Natural killer cell (primary cell): ENCODE results near the gene AP2A2. TPM values are rescaled to one million over a fixed set of nuclear protein-coding genes. Genes with fewer than 3 reads are reported as not detected.

Experiments
- ATAC-seq, 3 donors: fragments of 150-1000 bp in 2 of 3; fragments of 200-7000 bp in 1 of 3; cut with Tn5 transposase; 1 replicate in 1 of 3; 2 replicates in 2 of 3; pipeline ENCODE4 v1.10.0; 2021; ENCODE audit warnings: mild to moderate bottlenecking in 2 of 3, moderate library complexity in 2 of 3
- DNase-seq, 2 donors: peaks; one replicate each; pipeline versions ENCODE4 v3.0.0 to v3.0.0-alpha.2; 2013 to 2021; ENCODE audit warnings: mixed read lengths in 1 of 2
- H3K27ac ChIP-seq: one replicate; pipeline ENCODE4 v1.5.1; 2013; ENCODE audit warnings: mild to moderate bottlenecking, low read length
- H3K27me3 ChIP-seq: one replicate; pipeline ENCODE4 v1.6.1; 2013; ENCODE audit warnings: low read length; ENCODE audit not compliant: control insufficient read depth, insufficient read depth
- H3K36me3 ChIP-seq: one replicate; pipeline ENCODE4 v1.6.1; 2013; ENCODE audit warnings: low read length; ENCODE audit not compliant: control insufficient read depth, insufficient read depth
- H3K4me1 ChIP-seq: one replicate; pipeline ENCODE4 v1.6.1; 2013; ENCODE audit warnings: low read length; ENCODE audit not compliant: control insufficient read depth, insufficient read depth
- H3K4me3 ChIP-seq: one replicate; pipeline ENCODE4 v1.5.1; 2013; ENCODE audit warnings: low read length
- H3K9me3 ChIP-seq: one replicate; pipeline ENCODE4 v1.6.1; 2013; ENCODE audit warnings: low read length; ENCODE audit not compliant: control insufficient read depth, insufficient read depth
- H3K27ac Mint-ChIP-seq, 2 donors: one replicate each; pipeline ENCODE4 v1.8.0; 2022; ENCODE audit warnings: mild to moderate bottlenecking in 2 of 2, mixed read lengths in 2 of 2, moderate library complexity in 1 of 2
- H3K27me3 Mint-ChIP-seq, 2 donors: one replicate each; pipeline ENCODE4 v1.8.0; 2022; ENCODE audit warnings: low read depth in 2 of 2, mixed read lengths in 2 of 2
- H3K36me3 Mint-ChIP-seq: one replicate; pipeline ENCODE4 v1.8.0; 2022; ENCODE audit warnings: mixed read lengths
- H3K4me1 Mint-ChIP-seq, 2 donors: one replicate each; pipeline ENCODE4 v1.8.0; 2022; ENCODE audit warnings: mixed read lengths in 2 of 2
- H3K4me3 Mint-ChIP-seq: one replicate; pipeline ENCODE4 v1.8.0; 2022; ENCODE audit warnings: mild to moderate bottlenecking, moderate library complexity, mixed read lengths
- H3K9me3 Mint-ChIP-seq, 2 donors: one replicate each; pipeline ENCODE4 v1.8.0; 2022; ENCODE audit warnings: mixed read lengths in 2 of 2
- WGBS: methylation state at CpG from one replicate; pipeline ENCODE4 v1.1.7; 2013; ENCODE audit warnings: missing lambda C conversion rate; ENCODE audit not compliant: insufficient coverage; 5-methylcytosine and 5-hydroxymethylcytosine counted together
- intact Hi-C: fragments of 100-400 bp; cut with micrococcal nuclease; formaldehyde crosslinking; loops from one replicate; pipeline ENCODE4 v1.14.2; 2022
- total RNA-seq, 4 donors: library from RNA; stranded (reverse); fragments of 120-200 nt in 1 of 4; gene quantifications; one replicate each; pipeline versions ENCODE4 v1.2.3 to v1.2.4, GENCODE V29; 2013 to 2022
- TF ChIP-seq, protein P1 (sequence below): fragments of 200-600 bp; IDR thresholded peaks from one replicate; pipeline ENCODE4 v1.8.0; 2022; ENCODE audit warnings: antibody characterized with exemption

The AP2A2 gene
- total RNA-seq, 3 donors from 2014 or later (not counting 1 experiment from before 2014, with no cell fraction given), result 57.2 to 120 (median 82.9) TPM

GRCh38 chr11:880447-880846 lies 45.2 kb upstream of the AP2A2 start:
- DNase-seq, result no peak
- H3K4me3 ChIP-seq, result no peak overlapping the region
- intact Hi-C loops, result no loop called here
- no peaks in the 10 kb centered on the region for H3K27me3 ChIP-seq
- Mint-ChIP-seq H3K27ac (no peak overlapping the region), H3K4me1 (no peaks in the 10 kb centered on the region), H3K36me3 (no peaks in the 10 kb centered on the region), H3K27me3 (no peaks in the 10 kb centered on the region), H3K9me3 (no peaks in the 10 kb centered on the region), H3K4me3 (no peak overlapping the region)
- H3K36me3 ChIP-seq, result peaks cover 4% of the 10 kb centered on the region
- no peaks in the 10 kb centered on the region for H3K9me3 ChIP-seq
- TF ChIP-seq, protein P1, sequence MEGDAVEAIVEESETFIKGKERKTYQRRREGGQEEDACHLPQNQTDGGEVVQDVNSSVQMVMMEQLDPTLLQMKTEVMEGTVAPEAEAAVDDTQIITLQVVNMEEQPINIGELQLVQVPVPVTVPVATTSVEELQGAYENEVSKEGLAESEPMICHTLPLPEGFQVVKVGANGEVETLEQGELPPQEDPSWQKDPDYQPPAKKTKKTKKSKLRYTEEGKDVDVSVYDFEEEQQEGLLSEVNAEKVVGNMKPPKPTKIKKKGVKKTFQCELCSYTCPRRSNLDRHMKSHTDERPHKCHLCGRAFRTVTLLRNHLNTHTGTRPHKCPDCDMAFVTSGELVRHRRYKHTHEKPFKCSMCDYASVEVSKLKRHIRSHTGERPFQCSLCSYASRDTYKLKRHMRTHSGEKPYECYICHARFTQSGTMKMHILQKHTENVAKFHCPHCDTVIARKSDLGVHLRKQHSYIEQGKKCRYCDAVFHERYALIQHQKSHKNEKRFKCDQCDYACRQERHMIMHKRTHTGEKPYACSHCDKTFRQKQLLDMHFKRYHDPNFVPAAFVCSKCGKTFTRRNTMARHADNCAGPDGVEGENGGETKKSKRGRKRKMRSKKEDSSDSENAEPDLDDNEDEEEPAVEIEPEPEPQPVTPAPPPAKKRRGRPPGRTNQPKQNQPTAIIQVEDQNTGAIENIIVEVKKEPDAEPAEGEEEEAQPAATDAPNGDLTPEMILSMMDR, result no peak
- no peak overlapping the region for H3K27ac ChIP-seq
- ATAC-seq, result no peak
- 91% methylated on average over 14 of the region's 14 CpGs for WGBS
- no peaks in the 10 kb centered on the region for H3K4me1 ChIP-seq

DNA sequence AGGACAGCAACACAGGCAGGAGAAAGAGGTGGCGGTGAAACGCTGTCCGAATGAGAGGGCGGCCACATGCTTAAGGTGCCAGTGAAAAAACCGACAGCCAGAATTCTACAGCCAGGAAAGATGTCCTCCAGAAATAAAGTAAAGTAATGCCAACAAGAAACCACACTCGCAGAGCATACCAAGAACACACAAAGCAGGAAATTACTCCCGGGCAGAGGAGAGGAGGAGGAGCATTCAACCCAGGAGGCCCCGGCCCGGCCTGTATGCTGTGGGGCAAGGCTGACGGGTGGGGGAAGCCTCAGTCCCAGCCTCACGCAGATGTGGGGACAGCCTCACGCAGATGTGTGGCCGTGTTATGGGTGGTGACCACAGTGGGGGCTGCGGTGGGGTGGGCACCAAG lies 43.1 kb upstream of the AP2A2 start:
- TF ChIP-seq, protein P1, result no peak

DNA sequence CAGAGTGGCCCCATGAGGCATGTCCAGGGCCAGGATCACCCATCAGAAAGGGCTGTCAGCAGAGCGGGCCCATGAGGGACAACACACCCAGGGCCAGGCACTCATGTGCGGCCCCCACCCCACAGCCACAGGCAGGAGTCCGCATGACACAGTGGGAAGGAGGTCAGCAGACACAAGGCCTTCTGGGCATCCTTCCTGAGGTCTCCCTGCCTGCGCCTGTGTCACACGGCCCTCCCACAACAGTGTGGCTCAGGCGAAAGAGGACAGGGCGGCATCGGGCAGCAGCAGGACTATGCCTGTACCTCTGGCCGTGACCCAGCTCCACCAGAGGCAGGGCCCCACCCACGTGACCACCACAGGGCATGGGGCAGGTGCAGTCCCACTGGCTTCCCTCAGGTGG lies 42.1 kb upstream of the AP2A2 start:
- peaks cover 0 to 4% of the 10 kb centered on the region in 2 donors for H3K4me1 Mint-ChIP-seq
- Histone ChIP-seq H3K4me3 (no peak overlapping the region), H3K27ac (no peak overlapping the region), H3K27me3 (no peaks in the 10 kb centered on the region), H3K4me1 (no peaks in the 10 kb centered on the region), H3K9me3 (no peaks in the 10 kb centered on the region), H3K36me3 (peaks cover 4% of the 10 kb centered on the region)
- H3K9me3 Mint-ChIP-seq, result no peaks in the 10 kb centered on the region
- H3K4me3 Mint-ChIP-seq, result no peak overlapping the region
- H3K27me3 Mint-ChIP-seq, result no peaks in the 10 kb centered on the region
- intact Hi-C loops, result no loop called here
- WGBS, result 93% methylated on average over 10 of the region's 10 CpGs
- no peaks in the 10 kb centered on the region for H3K36me3 Mint-ChIP-seq
- TF ChIP-seq, protein P1, result no peak
- ATAC-seq, result no peak
- H3K27ac Mint-ChIP-seq, result no peak overlapping the region
- no peak for DNase-seq

More for the DNA sequence above, 43.1 kb upstream of the AP2A2 start:
- Histone ChIP-seq H3K4me3 (no peak overlapping the region), H3K36me3 (peaks cover 4% of the 10 kb centered on the region), H3K27ac (no peak overlapping the region), H3K4me1 (no peaks in the 10 kb centered on the region), H3K9me3 (no peaks in the 10 kb centered on the region), H3K27me3 (no peaks in the 10 kb centered on the region)
- WGBS, result 85% methylated on average over 14 of the region's 14 CpGs
- DNase-seq, result no peak
- Mint-ChIP-seq H3K9me3 (no peaks in the 10 kb centered on the region), H3K27ac (no peak overlapping the region), H3K36me3 (no peaks in the 10 kb centered on the region), H3K4me3 (no peak overlapping the region), H3K27me3 (no peaks in the 10 kb centered on the region), H3K4me1 (peaks cover 0 to 4% of the 10 kb centered on the region in 2 donors)
- no peak for ATAC-seq
- intact Hi-C loops, result no loop called here

GRCh38 chr11:884578-885070 lies 41.0 kb upstream of the AP2A2 start:
- no peak for DNase-seq
- Histone ChIP-seq H3K27ac (no peak overlapping the region), H3K27me3 (no peaks in the 10 kb centered on the region), H3K4me1 (no peaks in the 10 kb centered on the region), H3K9me3 (no peaks in the 10 kb centered on the region), H3K4me3 (no peak overlapping the region), H3K36me3 (peaks cover 4% of the 10 kb centered on the region)
- Mint-ChIP-seq H3K4me3 (no peak overlapping the region), H3K27me3 (no peaks in the 10 kb centered on the region), H3K9me3 (no peaks in the 10 kb centered on the region), H3K27ac (no peak overlapping the region), H3K4me1 (peaks cover 0 to 4% of the 10 kb centered on the region in 2 donors), H3K36me3 (no peaks in the 10 kb centered on the region)
- intact Hi-C loops, result no loop called here
- 91% methylated on average over 16 of the region's 16 CpGs for WGBS
- ATAC-seq, result no peak
- TF ChIP-seq, protein P1, result no peak
